HL-60 (cell line): Measurements from ENCODE around the gene CCDC134.

Experiments
- CTCF ChIP-seq: IDR thresholded peaks from one replicate; pipeline ENCODE4 v1.5.1; 2011; ENCODE audit warnings: low read length, control low read depth, inconsistent platforms; ENCODE audit not compliant: insufficient read depth
- GABPA ChIP-seq: IDR thresholded peaks from 2 replicates; pipeline ENCODE4 v1.6.1; 2012; ENCODE audit warnings: low read depth
- POLR2AphosphoS5 ChIP-seq: IDR thresholded peaks from 2 replicates; pipeline ENCODE4 v1.6.1; 2012; ENCODE audit warnings: low read depth
- REST ChIP-seq: IDR thresholded peaks from 2 replicates; pipeline ENCODE4 v1.6.1; 2012; ENCODE audit warnings: low read depth; ENCODE audit not compliant: insufficient replicate concordance
- SPI1 ChIP-seq: IDR thresholded peaks from 2 replicates; pipeline ENCODE4 v1.6.1; 2012; ENCODE audit warnings: low read depth, mild to moderate bottlenecking, borderline replicate concordance

GRCh38 chr22:41856469-41856868, 56.0 kb downstream of the CCDC134 start:
- TF ChIP-seq CTCF (no peak), GABPA (no peak), REST (no peak), POLR2AphosphoS5 (no peak), SPI1 (no peak)
